ENCODE data around the gene C17orf107. TPM values are rescaled to one million over a fixed set of nuclear protein-coding genes. Genes with fewer than 3 reads are reported as not detected.

C17orf107 gene
- total RNA-seq, 2 donors from 2014 or later: 0.74 to 1.8 TPM

DNA sequence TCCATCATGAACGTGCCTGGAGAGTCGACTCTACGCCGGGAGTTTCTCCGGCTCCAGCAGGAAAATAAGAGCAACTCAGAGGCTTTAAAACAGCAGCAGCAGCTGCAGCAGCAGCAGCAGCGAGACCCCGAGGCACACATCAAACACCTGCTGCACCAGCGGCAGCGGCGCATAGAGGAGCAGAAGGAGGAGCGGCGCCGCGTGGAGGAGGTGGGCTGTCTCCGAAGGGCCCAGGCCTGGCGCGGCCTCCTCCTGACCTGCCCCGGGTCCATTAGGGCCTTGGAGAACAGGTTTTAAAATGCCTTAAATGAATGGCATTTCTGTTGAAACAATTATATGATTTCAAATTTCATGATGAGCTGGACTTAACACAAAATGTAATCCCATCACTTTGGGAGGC, 11.8 kb upstream of the C17orf107 start:
- peaks cover 45% of the 10 kb centered on the region for H3K36me3 ChIP-seq
- intact Hi-C loops (cut with DNase I): loop anchor here (5.0 to 10.0 kb wide), 2 partner anchors 155 to 183 kb away; partner anchors contain the start of genes MED11 and PELP1
- H3K9ac ChIP-seq (ENCODE audit: low read depth in 2 of 2, low read length in 2 of 2): no peak overlapping the region
- no peaks in the 10 kb centered on the region for H3K27me3 ChIP-seq
- no peaks in the 10 kb centered on the region for H3K9me3 ChIP-seq
- DNase-seq: no peak
- no peak overlapping the region for H3K27ac ChIP-seq
- no peak overlapping the region for H3K4me3 ChIP-seq
- TF ChIP-seq, protein P1, sequence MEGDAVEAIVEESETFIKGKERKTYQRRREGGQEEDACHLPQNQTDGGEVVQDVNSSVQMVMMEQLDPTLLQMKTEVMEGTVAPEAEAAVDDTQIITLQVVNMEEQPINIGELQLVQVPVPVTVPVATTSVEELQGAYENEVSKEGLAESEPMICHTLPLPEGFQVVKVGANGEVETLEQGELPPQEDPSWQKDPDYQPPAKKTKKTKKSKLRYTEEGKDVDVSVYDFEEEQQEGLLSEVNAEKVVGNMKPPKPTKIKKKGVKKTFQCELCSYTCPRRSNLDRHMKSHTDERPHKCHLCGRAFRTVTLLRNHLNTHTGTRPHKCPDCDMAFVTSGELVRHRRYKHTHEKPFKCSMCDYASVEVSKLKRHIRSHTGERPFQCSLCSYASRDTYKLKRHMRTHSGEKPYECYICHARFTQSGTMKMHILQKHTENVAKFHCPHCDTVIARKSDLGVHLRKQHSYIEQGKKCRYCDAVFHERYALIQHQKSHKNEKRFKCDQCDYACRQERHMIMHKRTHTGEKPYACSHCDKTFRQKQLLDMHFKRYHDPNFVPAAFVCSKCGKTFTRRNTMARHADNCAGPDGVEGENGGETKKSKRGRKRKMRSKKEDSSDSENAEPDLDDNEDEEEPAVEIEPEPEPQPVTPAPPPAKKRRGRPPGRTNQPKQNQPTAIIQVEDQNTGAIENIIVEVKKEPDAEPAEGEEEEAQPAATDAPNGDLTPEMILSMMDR (IDR thresholded peaks at IDR 0.05): no peak
- H3K4me1 ChIP-seq: no peaks in the 10 kb centered on the region

DNA sequence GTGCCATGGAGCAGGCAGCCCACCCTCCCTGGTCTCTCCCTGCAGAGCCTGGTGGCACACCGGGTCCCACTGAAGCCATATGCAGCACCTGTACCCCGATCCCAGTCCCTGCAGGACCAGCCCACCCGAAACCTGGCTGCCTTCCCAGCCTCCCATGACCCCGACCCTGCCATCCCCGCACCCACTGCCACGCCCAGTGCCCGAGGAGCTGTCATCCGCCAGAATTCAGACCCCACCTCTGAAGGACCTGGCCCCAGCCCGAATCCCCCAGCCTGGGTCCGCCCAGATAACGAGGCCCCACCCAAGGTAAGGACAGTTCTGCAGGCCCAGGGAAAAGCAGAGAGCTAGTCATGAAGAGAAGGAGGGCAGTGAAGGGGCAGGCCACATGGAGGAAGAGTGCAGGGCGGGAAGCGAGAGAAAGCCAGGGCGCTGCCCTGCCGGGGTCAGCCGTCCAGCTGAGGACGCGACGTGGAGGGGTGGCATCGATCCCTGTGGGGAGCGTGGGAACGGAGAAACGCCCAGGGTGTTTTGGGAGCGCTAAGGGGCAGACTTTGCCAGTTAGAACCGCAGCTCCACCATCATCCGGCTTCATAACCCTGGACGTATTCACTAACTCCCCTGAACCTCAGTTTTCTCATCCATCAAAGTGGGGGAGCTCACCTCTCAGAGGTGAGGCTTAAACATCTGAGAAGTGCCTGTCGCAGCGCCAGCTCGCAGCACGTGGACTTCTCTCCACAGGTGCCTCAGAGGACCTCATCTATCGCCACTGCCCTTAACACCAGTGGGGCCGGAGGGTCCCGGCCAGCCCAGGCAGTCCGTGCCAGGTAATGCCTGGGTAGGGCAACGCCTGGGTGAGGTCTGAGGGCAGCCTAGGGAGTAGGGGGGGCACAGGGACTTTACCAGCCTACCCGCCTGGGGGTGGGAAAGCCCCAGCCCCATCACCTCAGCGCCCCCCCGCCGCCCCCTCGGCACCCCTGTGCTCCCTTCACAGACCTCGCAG, 7.6 kb upstream of the C17orf107 start:
- H3K9ac ChIP-seq (ENCODE audit: low read depth in 2 of 2, low read length in 2 of 2): no peak overlapping the region
- peaks cover 40% of the 10 kb centered on the region for H3K36me3 ChIP-seq
- no peaks in the 10 kb centered on the region for H3K4me1 ChIP-seq
- TF ChIP-seq, protein P1 (IDR thresholded peaks at IDR 0.05): no peak
- intact Hi-C loops (cut with DNase I): no loop called here
- no peaks in the 10 kb centered on the region for H3K27me3 ChIP-seq
- no peaks in the 10 kb centered on the region for H3K9me3 ChIP-seq
- no peak overlapping the region for H3K4me3 ChIP-seq
- H3K27ac ChIP-seq: no peak overlapping the region
- DNase-seq: no peak

DNA sequence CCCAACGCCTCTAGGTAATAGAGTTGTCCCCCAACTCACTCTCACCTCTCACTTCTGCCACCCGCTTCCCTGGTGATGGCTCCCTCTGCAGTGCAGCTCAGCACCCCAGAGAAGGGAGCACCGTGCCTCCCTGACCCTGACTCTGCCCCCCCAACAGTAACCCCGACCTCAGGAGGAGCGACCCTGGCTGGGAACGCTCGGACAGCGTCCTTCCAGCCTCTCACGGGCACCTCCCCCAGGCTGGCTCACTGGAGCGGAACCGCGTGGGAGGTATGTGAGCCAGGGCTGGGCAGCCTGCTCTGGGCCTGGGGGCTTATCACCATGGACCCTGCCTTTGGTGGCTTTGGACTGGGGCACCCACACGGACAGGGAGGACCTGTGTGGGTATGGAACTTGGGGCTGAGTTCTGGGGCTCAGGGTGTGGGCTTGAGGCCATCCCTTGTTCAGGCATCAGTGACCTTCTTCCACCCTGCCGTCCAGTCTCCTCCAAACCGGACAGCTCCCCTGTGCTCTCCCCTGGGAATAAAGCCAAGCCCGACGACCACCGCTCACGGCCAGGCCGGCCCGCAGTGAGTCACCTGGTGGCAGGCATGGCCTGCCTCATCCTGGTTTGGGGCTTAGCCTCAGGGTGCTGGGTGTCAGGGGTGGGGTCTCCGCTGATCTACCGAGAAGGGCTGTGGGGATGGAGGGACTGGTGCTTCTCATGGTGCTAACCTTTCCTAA, 6.7 kb upstream of the C17orf107 start:
- H3K27ac ChIP-seq: no peak overlapping the region
- H3K27me3 ChIP-seq: no peaks in the 10 kb centered on the region
- H3K36me3 ChIP-seq: peaks cover 39% of the 10 kb centered on the region
- DNase-seq: no peak
- TF ChIP-seq, protein P1 (IDR thresholded peaks at IDR 0.05): no peak
- no peaks in the 10 kb centered on the region for H3K9me3 ChIP-seq
- H3K4me3 ChIP-seq: no peak overlapping the region
- no peaks in the 10 kb centered on the region for H3K4me1 ChIP-seq
- H3K9ac ChIP-seq (ENCODE audit: low read depth in 2 of 2, low read length in 2 of 2): no peak overlapping the region
- intact Hi-C loops (cut with DNase I): no loop called here

DNA sequence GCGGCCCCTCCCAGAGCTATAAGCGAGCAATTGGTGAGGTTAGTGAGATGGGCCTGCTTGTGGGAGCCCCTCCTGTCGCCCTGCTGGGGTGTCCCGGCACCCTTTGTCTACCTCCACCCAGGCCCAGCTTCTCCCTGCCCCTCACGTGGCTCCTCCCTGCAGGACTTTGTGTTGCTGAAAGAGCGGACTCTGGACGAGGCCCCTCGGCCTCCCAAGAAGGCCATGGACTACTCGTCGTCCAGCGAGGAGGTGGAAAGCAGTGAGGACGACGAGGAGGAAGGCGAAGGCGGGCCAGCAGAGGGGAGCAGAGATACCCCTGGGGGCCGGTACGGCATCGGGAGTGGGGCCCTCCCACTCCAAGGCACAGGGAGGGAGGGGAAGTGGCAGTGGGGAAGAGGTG, 6.1 kb upstream of the C17orf107 start:
- Histone ChIP-seq H3K9me3 (no peaks in the 10 kb centered on the region), H3K27me3 (no peaks in the 10 kb centered on the region), H3K9ac (ENCODE audit: low read depth in 2 of 2, low read length in 2 of 2) (no peak overlapping the region), H3K27ac (no peak overlapping the region), H3K36me3 (peaks cover 39% of the 10 kb centered on the region), H3K4me3 (no peak overlapping the region), H3K4me1 (no peaks in the 10 kb centered on the region)
- TF ChIP-seq, protein P1 (IDR thresholded peaks at IDR 0.05): no peak
- no peak for DNase-seq
- intact Hi-C loops (cut with DNase I): no loop called here

DNA sequence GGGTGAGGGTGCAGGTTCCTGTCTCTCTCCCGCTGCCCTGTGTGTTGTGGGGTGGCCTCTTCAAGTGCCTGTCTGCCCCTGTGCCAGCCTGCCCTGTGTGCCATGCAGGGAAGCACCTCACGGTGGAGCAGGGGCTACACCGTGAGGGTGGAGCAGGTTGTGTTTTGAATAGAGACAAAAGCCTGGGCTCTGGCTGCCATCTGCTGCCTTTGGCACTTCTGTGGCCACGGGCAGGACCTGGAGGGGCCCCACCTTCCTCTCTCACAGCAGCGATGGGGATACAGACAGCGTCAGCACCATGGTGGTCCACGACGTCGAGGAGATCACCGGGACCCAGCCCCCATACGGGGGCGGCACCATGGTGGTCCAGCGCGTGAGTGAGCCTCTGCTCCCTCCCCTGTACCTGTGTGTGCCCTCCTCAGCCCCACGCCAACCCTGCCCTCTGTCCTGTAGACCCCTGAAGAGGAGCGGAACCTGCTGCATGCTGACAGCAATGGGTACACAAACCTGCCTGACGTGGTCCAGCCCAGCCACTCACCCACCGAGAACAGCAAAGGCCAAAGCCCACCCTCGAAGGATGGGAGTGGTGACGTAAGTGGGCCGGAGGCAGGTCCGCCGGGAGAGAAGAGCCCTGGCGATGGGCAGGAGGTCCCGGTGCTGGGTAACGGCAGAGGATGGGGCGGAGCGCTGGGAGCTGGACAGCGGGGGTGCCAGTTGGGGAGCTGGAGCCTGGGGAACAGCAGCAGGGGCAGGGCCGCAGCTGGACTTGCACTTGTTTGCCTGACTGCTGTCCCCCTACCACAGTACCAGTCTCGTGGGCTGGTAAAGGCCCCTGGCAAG, 5.4 kb upstream of the C17orf107 start:
- no peak overlapping the region for H3K9ac ChIP-seq (ENCODE audit: low read depth in 2 of 2, low read length in 2 of 2)
- H3K27ac ChIP-seq: no peak overlapping the region
- peaks cover 39% of the 10 kb centered on the region for H3K36me3 ChIP-seq
- intact Hi-C loops (cut with DNase I): no loop called here
- peaks cover 5% of the 10 kb centered on the region for H3K4me1 ChIP-seq
- TF ChIP-seq, protein P1 (IDR thresholded peaks at IDR 0.05): no peak
- no peak overlapping the region for H3K4me3 ChIP-seq
- DNase-seq: no peak
- H3K27me3 ChIP-seq: no peaks in the 10 kb centered on the region
- no peaks in the 10 kb centered on the region for H3K9me3 ChIP-seq
